ENCODE data around the gene NBL1.

DNA sequence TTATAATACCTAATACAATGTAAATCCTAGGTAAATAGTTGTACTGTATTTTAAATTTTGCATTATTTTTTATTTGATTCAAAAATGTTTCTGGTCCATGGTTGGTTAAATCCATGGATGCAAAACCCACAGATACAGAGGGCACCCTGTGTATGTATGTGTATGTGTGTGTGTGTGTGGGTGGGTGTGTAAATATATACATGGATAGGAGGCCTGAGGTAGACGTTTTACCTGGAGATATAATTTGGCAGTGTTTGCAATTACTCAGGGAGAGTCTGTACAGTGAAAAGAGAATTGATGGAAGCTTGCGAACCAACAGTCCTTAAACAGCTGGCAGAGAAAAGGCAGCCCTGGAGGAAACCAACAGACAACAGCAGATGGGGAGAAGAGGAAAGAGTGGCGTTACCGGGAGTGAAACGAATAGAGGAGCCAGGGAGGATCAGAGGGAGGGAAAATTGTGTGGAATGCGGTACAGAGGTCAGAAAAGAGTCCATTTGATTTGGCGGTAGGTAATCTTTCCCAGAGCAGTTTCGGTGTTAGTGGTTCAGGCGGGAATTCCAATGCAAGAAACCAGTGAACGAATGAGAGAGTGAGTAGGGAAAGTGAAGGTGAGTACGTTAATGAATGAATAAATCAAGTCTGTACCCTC, 47.9 kb upstream of the NBL1 start:
- TF ChIP-seq, protein P1, sequence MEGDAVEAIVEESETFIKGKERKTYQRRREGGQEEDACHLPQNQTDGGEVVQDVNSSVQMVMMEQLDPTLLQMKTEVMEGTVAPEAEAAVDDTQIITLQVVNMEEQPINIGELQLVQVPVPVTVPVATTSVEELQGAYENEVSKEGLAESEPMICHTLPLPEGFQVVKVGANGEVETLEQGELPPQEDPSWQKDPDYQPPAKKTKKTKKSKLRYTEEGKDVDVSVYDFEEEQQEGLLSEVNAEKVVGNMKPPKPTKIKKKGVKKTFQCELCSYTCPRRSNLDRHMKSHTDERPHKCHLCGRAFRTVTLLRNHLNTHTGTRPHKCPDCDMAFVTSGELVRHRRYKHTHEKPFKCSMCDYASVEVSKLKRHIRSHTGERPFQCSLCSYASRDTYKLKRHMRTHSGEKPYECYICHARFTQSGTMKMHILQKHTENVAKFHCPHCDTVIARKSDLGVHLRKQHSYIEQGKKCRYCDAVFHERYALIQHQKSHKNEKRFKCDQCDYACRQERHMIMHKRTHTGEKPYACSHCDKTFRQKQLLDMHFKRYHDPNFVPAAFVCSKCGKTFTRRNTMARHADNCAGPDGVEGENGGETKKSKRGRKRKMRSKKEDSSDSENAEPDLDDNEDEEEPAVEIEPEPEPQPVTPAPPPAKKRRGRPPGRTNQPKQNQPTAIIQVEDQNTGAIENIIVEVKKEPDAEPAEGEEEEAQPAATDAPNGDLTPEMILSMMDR (IDR thresholded peaks at IDR 0.05): no peak
- TF ChIP-seq POLR2A (IDR thresholded peaks at IDR 0.05): no peak
